Activated T-helper 2 cell treated with anti-CD3 and anti-CD28 coated beads, Interferon-gamma antibody, Interleukin-2, Interleukin-4, amounts not matched to agents 10 μg/mL and 5 μg/mL and 100 μg/mL, durations not matched to agents 14 hours and 24 hours and 36 hours (primary cell): ENCODE results near the gene PARD3. TPM values are rescaled to one million over a fixed set of nuclear protein-coding genes. Genes with fewer than 3 reads are reported as not detected.

Experiments used
- DNase-seq: peaks from one replicate; pipeline ENCODE4 v3.0.0; 2021; ENCODE audit warnings: low spot score
- H3K27ac Mint-ChIP-seq: one replicate; pipeline ENCODE4 v1.8.0; 2021; ENCODE audit warnings: mixed read lengths
- H3K27me3 Mint-ChIP-seq: one replicate; pipeline ENCODE4 v1.8.0; 2021; ENCODE audit warnings: low read depth, mixed read lengths
- H3K36me3 Mint-ChIP-seq: one replicate; pipeline ENCODE4 v1.8.0; 2021; ENCODE audit warnings: low read depth, mixed read lengths
- H3K4me1 Mint-ChIP-seq: one replicate; pipeline ENCODE4 v1.8.0; 2021; ENCODE audit warnings: low read depth, mixed read lengths
- H3K4me3 Mint-ChIP-seq: one replicate; pipeline ENCODE4 v1.8.0; 2021; ENCODE audit warnings: low read depth, mild to moderate bottlenecking, moderate library complexity, mixed read lengths
- H3K9me3 Mint-ChIP-seq: one replicate; pipeline ENCODE4 v1.8.0; 2021; ENCODE audit warnings: mixed read lengths
- intact Hi-C: fragments of 100-400 bp; cut with micrococcal nuclease; formaldehyde crosslinking; loops from one replicate; pipeline ENCODE4 v1.15.1; 2023
- total RNA-seq: library from RNA; stranded (reverse); gene quantifications from 2 replicates; pipeline ENCODE4 v1.2.3, GENCODE V29; 2022

PARD3 gene
- total RNA-seq, 1 donor from 2014 or later: 1.4 TPM

- Mint-ChIP-seq H3K27ac (no peak overlapping the region), H3K4me1 (no peaks in the 10 kb centered on the region), H3K9me3 (no peaks in the 10 kb centered on the region), H3K27me3 (peaks cover 2% of the 10 kb centered on the region), H3K4me3 (no peak overlapping the region), H3K36me3 (no peaks in the 10 kb centered on the region)
- intact Hi-C loops: no loop called here
- no peak for DNase-seq
Observed at GRCh38 chr10:34152434-34152833, 662.7 kb downstream of the PARD3 start.

DNA sequence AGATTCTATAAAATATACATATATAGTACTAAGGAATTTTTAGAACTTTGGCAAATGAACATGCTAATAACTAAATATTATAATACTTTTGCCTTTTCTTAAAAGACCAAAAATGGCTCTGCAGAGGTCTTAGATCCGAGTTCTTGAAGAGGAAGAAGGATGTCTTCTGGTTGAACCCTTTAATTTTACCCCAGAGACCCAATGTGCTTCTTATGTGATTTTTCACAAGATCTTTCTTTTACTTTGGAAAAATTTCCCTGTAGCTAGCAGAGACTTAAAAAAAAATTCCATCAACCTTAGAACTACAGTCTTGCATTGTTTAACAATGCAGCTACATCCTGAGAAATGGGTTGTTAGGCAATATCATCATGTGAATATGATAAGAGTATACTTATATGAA lies 663.2 kb downstream of the PARD3 start:
- peaks cover 2% of the 10 kb centered on the region for H3K27me3 Mint-ChIP-seq
- no peaks in the 10 kb centered on the region for H3K9me3 Mint-ChIP-seq
- intact Hi-C loops: no loop called here
- no peak overlapping the region for H3K27ac Mint-ChIP-seq
- no peaks in the 10 kb centered on the region for H3K36me3 Mint-ChIP-seq
- DNase-seq: no peak
- no peaks in the 10 kb centered on the region for H3K4me1 Mint-ChIP-seq
- no peak overlapping the region for H3K4me3 Mint-ChIP-seq

- Mint-ChIP-seq H3K36me3 (no peaks in the 10 kb centered on the region), H3K9me3 (no peaks in the 10 kb centered on the region), H3K4me3 (no peak overlapping the region), H3K4me1 (no peaks in the 10 kb centered on the region), H3K27ac (no peak overlapping the region), H3K27me3 (peaks cover 2% of the 10 kb centered on the region)
- intact Hi-C loops: no loop called here
- no peak for DNase-seq
Observed at GRCh38 chr10:34151481-34151880, 663.6 kb downstream of the PARD3 start.

DNA sequence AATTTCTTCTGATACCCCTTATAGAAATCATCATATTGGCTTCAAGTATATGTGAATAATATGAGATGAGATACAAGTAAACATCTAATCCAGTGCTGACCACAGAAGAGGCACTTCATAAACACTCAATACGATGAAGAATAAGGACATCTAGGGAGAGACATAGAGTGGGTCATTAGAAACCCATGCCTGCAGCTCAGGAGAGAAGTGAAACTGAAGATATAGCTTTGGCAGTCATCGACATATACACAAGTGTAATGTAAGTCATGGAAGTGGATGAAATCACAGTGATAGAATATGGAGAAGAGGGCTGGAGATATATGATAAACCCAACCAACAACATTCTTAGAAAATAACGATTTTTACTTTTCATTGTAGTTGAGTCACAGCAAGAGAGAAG lies 665.0 kb downstream of the PARD3 start:
- intact Hi-C loops: no loop called here
- Mint-ChIP-seq H3K4me1 (no peaks in the 10 kb centered on the region), H3K9me3 (no peaks in the 10 kb centered on the region), H3K36me3 (no peaks in the 10 kb centered on the region), H3K27ac (no peak overlapping the region), H3K27me3 (peaks cover 2% of the 10 kb centered on the region), H3K4me3 (no peak overlapping the region)
- no peak for DNase-seq

GRCh38 chr10:34148305-34148657 lies 666.8 kb downstream of the PARD3 start:
- DNase-seq: no peak
- no peak overlapping the region for H3K27ac Mint-ChIP-seq
- H3K4me3 Mint-ChIP-seq: no peak overlapping the region
- intact Hi-C loops: no loop called here
- no peaks in the 10 kb centered on the region for H3K4me1 Mint-ChIP-seq
- no peaks in the 10 kb centered on the region for H3K36me3 Mint-ChIP-seq
- peaks cover 2% of the 10 kb centered on the region for H3K27me3 Mint-ChIP-seq
- H3K9me3 Mint-ChIP-seq: no peaks in the 10 kb centered on the region

DNA sequence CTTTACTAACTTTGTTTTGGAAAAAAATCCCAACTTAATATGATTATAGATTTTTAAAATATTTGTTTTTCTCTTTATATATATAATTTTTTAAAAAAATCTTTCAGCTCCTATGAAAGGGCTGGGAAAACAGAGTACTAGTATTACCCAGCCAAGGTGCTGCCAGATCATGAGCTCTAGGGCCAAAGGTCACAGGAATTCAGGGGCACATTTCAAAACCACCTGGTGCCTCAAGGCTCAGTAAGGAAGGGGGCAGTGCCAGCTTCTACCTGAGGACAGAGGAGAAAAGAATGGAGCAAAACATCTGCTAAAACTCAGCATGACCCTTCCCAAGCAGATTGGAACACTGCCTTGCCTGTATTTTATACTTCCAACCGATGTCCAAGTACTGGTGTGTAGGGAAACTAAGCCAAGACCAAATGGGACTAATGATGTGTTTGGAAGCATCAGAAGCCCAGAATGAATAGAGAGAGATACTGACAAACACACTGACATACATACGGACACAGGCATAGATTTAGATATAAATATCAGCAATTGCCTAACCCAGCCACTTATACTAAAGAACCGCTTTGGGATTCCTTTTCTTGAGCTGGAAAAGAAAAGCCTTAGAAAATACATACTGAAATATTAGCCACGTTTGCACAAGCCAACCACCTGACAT lies 667.3 kb downstream of the PARD3 start:
- intact Hi-C loops: loop anchor here (2.0 kb wide), 1 partner anchor 25 kb away; no protein-coding TSS in a partner anchor
- Mint-ChIP-seq H3K9me3 (no peaks in the 10 kb centered on the region), H3K4me1 (no peaks in the 10 kb centered on the region)

DNA sequence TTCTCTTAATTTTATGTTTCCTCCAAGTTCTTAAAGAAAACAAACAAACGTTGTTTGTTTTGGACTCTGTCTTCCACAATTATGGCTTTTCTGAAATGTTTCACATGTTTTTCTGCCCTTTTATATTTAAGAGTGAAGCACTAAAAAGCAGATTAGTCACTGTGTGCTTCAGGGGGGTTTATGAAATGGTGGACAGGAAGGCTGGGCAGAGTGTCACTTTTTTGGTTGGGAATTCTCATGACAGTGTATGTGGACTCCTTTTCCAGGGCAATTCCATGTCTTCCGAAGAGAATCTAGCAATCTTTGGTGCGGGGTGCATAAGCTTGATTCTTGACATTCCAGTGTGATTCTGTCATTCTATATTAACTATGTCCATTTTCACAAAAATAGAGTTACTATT lies 669.4 kb downstream of the PARD3 start:
- no peak overlapping the region for H3K27ac Mint-ChIP-seq
- no peaks in the 10 kb centered on the region for H3K36me3 Mint-ChIP-seq
- no peak for DNase-seq
- H3K27me3 Mint-ChIP-seq: peaks cover 2% of the 10 kb centered on the region
- no peaks in the 10 kb centered on the region for H3K9me3 Mint-ChIP-seq
- H3K4me1 Mint-ChIP-seq: no peaks in the 10 kb centered on the region
- intact Hi-C loops: loop anchor here (2.0 kb wide), 1 partner anchor 23 kb away; no protein-coding TSS in a partner anchor
- H3K4me3 Mint-ChIP-seq: no peak overlapping the region

More for the DNA sequence above, 667.3 kb downstream of the PARD3 start:
- no peak for DNase-seq
- H3K27me3 Mint-ChIP-seq: peaks cover 2% of the 10 kb centered on the region
- no peaks in the 10 kb centered on the region for H3K36me3 Mint-ChIP-seq
- no peak overlapping the region for H3K4me3 Mint-ChIP-seq
- H3K27ac Mint-ChIP-seq: no peak overlapping the region

- no peak for DNase-seq
- no peak overlapping the region for H3K27ac Mint-ChIP-seq
- no peak overlapping the region for H3K4me3 Mint-ChIP-seq
- no peaks in the 10 kb centered on the region for H3K4me1 Mint-ChIP-seq
- H3K36me3 Mint-ChIP-seq: no peaks in the 10 kb centered on the region
- peaks cover 12% of the 10 kb centered on the region for H3K27me3 Mint-ChIP-seq
- H3K9me3 Mint-ChIP-seq: no peaks in the 10 kb centered on the region
- intact Hi-C loops: no loop called here
Observed at GRCh38 chr10:34143466-34143865, 671.6 kb downstream of the PARD3 start.

DNA sequence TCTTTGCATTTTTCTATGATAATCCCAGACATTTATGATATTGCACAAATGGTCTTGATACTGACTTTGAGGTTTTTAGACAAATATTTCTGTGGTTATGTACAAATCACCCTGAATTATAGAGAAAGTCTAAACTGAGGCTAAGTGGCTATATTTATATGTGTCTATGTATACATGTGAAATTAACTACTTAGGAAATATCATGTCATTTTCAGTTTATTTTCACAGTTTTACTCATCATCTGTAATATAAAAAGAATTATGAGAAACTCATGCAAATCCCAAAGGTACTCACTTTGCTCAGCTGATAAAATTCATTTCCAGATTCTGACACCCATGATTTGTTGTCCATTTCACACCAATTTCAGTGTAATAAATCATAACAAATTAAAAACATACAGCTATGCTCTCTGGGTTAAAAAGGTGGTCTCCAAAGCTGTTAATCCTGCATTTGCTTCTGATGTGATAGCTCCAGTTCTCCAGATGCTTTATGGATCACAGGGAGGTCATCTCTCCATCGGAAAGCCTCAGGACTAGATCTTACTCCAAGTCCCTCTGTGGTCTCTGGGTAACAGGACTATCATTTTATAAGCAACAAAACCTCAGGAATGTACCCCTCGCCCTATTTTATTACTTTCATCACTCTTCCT lies 673.9 kb downstream of the PARD3 start:
- no peak overlapping the region for H3K27ac Mint-ChIP-seq
- no peak for DNase-seq
- no peaks in the 10 kb centered on the region for H3K36me3 Mint-ChIP-seq
- intact Hi-C loops: no loop called here
- H3K4me3 Mint-ChIP-seq: no peak overlapping the region
- no peaks in the 10 kb centered on the region for H3K9me3 Mint-ChIP-seq
- H3K27me3 Mint-ChIP-seq: peaks cover 12% of the 10 kb centered on the region
- H3K4me1 Mint-ChIP-seq: no peaks in the 10 kb centered on the region

DNA sequence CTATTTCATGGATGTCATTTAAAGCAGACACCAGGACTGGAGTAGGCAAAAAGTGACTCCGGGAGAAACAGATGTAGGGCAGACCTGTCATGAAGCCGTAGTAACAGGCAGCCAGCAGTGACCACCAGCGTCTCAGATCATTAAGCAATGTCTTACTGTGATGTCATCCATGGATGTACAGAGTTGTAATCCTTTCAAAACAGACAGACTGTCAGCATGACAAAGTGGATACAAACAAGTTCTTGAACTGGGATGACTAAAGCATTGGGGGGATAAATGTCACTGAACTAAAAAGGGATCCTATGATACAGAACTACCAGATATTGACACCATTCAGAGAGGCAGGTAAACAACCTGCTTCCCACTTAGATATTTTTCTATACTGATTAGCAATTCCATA lies 675.5 kb downstream of the PARD3 start:
- Mint-ChIP-seq H3K27me3 (peaks cover 16% of the 10 kb centered on the region), H3K9me3 (no peaks in the 10 kb centered on the region), H3K4me1 (no peaks in the 10 kb centered on the region), H3K4me3 (no peak overlapping the region), H3K36me3 (no peaks in the 10 kb centered on the region), H3K27ac (no peak overlapping the region)
- intact Hi-C loops: no loop called here
- no peak for DNase-seq

GRCh38 chr10:34137955-34138354 lies 677.1 kb downstream of the PARD3 start:
- no peak overlapping the region for H3K27ac Mint-ChIP-seq
- no peaks in the 10 kb centered on the region for H3K4me1 Mint-ChIP-seq
- no peaks in the 10 kb centered on the region for H3K9me3 Mint-ChIP-seq
- H3K4me3 Mint-ChIP-seq: no peak overlapping the region
- intact Hi-C loops: no loop called here
- DNase-seq: no peak
- peaks cover 20% of the 10 kb centered on the region for H3K27me3 Mint-ChIP-seq
- H3K36me3 Mint-ChIP-seq: no peaks in the 10 kb centered on the region

GRCh38 chr10:34137201-34137600 lies 677.9 kb downstream of the PARD3 start:
- Mint-ChIP-seq H3K4me1 (no peaks in the 10 kb centered on the region), H3K9me3 (no peaks in the 10 kb centered on the region), H3K36me3 (no peaks in the 10 kb centered on the region), H3K27ac (no peak overlapping the region), H3K27me3 (peaks cover 20% of the 10 kb centered on the region), H3K4me3 (no peak overlapping the region)
- DNase-seq: no peak
- intact Hi-C loops: no loop called here

DNA sequence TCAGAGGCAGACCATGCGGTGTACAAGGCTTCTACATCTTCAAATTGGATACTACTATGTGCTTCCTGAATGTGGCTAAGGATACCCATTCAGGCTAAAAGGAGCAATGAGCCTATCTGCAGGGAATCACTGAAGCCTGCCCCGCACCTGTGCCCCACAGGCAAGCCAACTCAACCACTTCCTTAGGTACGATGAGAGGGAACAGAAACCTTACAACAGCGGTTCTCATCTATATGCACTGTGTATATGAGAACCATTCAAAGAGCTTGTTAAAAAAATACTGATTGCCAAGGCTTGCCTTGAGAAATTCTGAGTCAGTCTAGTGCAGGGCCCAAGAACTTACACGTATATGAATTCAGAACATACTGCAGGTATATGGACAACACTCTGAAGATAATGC lies 679.6 kb downstream of the PARD3 start:
- Mint-ChIP-seq H3K36me3 (no peaks in the 10 kb centered on the region), H3K27me3 (peaks cover 18% of the 10 kb centered on the region), H3K27ac (no peak overlapping the region), H3K4me1 (no peaks in the 10 kb centered on the region), H3K9me3 (no peaks in the 10 kb centered on the region), H3K4me3 (no peak overlapping the region)
- intact Hi-C loops: no loop called here
- DNase-seq: no peak
